GM12873 (cell line): Measurements from ENCODE around the gene OR52B2.

Source experiments
- CTCF ChIP-seq: IDR thresholded peaks from 2 replicates; pipeline ENCODE4 v1.5.1; 2012; ENCODE audit warnings: low read depth, mild to moderate bottlenecking, moderate library complexity, low read length, control low read depth; ENCODE audit not compliant: insufficient read depth; ENCODE audit errors: missing control alignments

OR52B2 gene

GRCh38 chr11:6170226-6170625, at the start of gene OR52B2:
TSS of gene OR52B2 (minus strand) at chr11:6170326. CDS start at chr11:6170326, 0 bp downstream.
- TF ChIP-seq CTCF: no peak

DNA sequence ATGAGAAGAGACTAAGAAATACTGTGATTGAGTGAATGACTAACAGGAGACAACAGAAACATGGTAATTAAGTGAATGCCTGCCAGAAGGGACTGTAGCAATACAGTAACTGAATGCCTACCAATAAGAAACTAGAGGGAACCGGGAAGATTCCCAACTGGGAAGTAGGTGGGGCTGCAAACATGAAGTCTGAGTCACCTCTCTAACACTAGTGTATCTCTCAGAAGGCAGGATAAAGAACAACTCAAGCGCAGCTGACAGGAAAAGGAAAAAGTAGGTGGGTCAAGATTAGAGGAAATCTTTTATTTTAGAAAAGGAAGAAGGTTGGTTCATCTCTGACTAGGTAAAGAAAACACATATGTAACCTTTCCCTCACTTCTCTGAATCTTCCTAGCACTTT, 49.2 kb upstream of the OR52B2 start:
- TF ChIP-seq CTCF: no peak

DNA sequence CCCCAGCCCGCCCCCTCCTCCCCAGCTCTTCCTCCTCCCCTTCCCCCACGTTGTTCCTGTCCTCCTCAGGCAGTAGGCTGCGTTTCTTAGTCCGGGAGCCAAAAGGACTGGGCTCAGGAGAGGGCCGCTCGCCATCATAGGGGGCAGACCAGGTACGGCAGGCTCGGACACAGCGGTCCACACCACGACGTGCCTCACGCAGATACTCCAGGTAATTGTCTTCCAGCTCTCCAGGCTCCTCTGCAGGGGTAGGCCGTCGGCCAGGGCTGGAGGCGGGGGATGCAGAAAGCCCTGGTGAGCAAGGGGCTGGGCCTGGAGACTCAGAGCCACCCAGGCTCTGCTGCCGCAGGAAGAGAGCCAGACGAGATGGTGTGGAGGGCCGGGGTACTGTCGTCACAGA, 47.6 kb upstream of the OR52B2 start:
- no peak for TF ChIP-seq CTCF

GRCh38 chr11:6216501-6216900, 46.4 kb upstream of the OR52B2 start:
- no peak for TF ChIP-seq CTCF

DNA sequence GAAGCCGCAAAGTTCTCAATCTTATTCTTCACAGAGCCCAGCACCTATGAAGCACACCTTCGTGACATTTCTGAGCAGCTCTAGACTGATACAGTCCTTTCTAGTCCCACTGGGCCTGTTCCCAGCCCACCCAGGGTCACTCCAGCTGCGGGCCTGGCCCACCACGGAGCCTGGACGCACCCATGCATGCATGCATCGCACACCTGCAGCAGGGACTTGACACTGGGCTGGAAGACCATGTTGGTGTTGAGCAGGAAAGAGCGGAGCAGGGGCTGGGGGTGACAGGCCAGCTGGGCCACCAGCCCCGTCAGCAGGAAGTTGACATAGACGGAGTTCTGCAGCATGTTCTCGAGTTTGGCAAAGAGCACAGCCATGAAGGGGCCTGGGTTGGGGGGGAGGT, 44.4 kb upstream of the OR52B2 start:
- TF ChIP-seq CTCF: no peak

DNA sequence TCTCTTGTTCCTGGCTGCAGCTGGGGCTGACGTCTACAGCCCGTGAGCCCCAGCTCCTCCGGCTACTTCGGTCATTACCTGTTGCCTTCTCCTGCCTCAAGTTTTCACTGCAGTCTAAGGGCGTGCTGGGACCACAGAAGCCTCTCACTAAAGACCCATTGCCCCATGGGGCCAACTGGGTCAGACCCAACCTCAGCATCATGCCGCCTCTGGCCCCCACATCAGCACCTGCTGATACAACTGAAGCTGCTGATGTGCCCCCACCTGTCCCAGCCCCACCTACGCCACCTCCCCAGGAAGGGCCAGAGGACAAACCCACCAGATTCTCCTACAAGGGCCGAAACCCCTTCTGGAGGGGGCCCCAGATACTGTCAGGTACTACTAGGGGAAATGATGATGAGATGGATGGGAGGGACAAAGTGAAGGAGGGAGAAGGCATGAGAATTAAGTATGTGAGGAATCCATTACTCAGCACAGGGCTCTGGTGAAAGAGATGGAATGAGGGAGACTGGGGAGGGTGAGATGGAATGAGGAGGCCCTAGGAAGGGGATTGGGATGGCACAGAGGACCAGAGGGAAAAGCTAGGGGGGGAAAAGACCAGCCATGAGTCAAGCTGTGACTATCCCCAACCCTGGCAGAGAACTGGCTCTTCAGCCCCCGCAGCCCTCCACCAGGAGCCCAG, 40.3 kb upstream of the OR52B2 start:
- no peak for TF ChIP-seq CTCF

DNA sequence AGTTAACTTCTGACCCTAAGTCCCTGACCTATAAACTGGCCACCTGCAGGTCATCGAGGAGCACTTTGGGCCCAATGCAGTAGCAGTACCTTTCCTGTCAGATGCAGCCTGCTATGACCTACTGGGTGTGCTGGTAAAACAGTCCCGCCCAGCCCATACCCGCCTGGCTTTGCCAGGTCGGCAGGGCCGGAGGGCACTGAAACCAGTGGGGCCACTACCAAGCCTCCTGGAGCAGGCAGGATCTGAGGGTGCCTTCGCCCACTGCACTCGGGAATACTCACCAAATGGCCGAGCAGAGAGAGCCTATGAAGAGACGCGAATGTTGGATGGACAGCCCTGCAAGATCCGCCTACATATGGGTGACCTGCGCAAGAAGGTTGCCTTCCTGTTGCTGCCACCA, 39.7 kb upstream of the OR52B2 start:
- no peak for TF ChIP-seq CTCF
